ENCODE measurements around the gene CARMIL1. TPM values are rescaled to one million over a fixed set of nuclear protein-coding genes. Genes with fewer than 3 reads are reported as not detected.

Gene CARMIL1
- total RNA-seq, 2 experiments from 2014 or later, result 3.6 to 4.1 TPM

DNA sequence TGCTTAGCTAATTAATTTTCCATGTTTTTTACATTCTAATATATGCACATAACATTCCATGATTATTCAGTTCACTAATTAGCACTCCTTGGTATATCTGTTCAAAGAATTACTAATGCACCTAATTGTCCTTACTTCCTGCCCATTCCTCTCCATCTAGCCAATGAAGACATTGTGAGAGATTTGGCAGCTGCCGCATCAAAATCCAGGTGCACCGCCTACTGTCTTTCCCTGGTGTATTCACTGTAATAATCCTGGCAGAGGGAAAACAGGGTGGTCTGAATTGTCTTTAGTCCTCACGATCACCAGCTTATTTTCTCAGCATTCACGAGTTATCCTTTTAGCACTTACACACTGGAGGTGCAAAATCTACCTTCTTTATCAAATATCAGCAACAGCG is 311.8 kb downstream of the CARMIL1 start:
- ChIA-PET POLR2A (interaction anchor here (1.3 kb wide), 1 partner anchor 9 kb away, joined by 5 read pairs; no protein-coding TSS in a partner anchor), CTCF (interaction anchor here (0.7 to 1.4 kb wide), 6 partner anchors 11 to 325 kb away, joined by 3 to 7 read pairs (median 4); partner anchors contain the start of gene CARMIL1)
- Mint-ChIP-seq H3K36me3 (ENCODE audit: low read depth) (no peaks in the 10 kb centered on the region), H3K27me3 (no peaks in the 10 kb centered on the region), H3K27ac (no peak overlapping the region), H3K4me3 (no peak overlapping the region), H3K4me1 (ENCODE audit: low read depth) (no peaks in the 10 kb centered on the region), H3K9me3 (no peaks in the 10 kb centered on the region)
- ATAC-seq, result no peak
- DNase-seq, result no peak
- intact Hi-C loops (cut with micrococcal nuclease), result no loop called here
- no peak for TF ChIP-seq CTCF (IDR thresholded peaks at IDR 0.05)

DNA sequence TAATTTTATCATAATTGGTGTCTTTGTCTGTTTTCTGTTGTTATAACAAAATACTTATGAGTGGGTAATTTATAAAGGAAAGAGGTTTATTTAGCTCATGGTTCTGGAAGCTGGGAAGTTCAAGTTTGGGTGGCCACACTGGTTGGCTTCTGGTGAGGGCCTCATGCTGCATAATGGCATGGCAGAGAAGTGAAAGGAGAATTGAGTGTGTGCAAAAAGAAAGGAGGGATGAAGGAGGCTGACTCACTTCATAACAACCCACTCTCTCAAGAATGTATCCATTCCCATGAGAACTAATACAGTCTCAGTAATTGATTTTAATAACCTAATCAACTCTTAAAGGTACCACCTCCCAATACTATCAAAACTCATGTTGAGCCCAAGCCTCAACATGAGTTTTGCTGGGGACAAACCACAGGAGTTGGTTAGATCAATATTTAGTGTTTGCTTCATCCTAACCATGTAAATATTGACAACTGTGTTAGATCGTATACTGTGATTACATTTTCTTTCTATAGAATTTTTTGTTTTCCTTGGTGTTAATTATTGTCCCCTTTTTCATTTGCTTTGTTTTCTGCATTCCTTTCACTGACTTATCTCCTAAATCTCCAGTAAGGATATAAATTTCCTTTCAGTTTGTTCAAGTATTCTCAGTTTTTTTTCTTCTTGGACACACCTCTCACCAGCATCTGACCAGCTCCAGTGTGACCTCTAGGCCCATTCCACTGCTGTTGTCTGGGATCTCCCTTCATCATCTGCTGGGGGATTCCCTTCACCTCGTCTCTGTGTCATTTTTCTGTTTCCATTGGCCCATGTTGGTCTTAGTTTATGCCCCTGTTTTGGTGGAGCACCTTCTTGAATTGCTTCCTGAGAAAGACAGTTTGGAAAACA is 318.0 kb downstream of the CARMIL1 start:
- intact Hi-C loops (cut with micrococcal nuclease), result no loop called here
- Mint-ChIP-seq H3K9me3 (no peaks in the 10 kb centered on the region), H3K4me1 (ENCODE audit: low read depth) (peaks cover 7% of the 10 kb centered on the region), H3K27ac (no peak overlapping the region), H3K4me3 (no peak overlapping the region), H3K36me3 (ENCODE audit: low read depth) (no peaks in the 10 kb centered on the region), H3K27me3 (no peaks in the 10 kb centered on the region)
- DNase-seq (no peak), ATAC-seq (no peak)
- no peak for TF ChIP-seq CTCF (IDR thresholded peaks at IDR 0.05)
- CTCF ChIA-PET, result interaction anchor here (2.6 to 5.9 kb wide), 2 partner anchors 332 to 374 kb away, joined by 10 to 37 read pairs; no protein-coding TSS in a partner anchor
- POLR2A ChIA-PET, result no interaction called here

DNA sequence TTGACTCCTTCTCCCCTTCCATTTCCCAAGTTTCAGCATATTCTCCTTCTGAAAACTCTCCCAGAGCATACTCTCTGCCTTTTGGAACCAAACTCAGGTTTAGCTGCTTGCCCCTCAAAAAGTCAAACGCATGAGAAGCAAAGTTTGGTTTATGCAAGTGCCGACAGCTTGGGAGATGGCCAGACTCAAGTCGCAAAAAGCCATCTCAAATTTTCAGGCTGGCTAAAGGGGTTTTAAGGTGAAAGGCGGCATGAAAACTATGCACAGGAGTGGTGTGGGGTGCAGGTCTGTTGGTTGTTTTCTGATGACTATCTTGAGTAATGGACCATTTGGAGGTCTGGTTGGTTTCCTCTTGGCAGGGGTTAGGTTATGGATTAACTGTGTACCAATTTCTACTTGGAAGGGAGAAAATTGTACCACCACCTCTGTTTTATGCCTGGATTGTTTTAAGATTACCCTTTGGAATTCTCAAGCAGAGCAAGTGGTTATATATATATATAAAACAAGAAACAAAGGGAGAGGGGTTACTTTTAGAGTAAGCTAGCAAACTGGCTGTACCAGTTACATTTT is 320.4 kb downstream of the CARMIL1 start:
- no peak for TF ChIP-seq CTCF (IDR thresholded peaks at IDR 0.05)
- POLR2A ChIA-PET, result no interaction called here
- intact Hi-C loops (cut with micrococcal nuclease), result loop anchor here (5.0 kb wide), 2 partner anchors 332 to 377 kb away; no protein-coding TSS in a partner anchor

DNA sequence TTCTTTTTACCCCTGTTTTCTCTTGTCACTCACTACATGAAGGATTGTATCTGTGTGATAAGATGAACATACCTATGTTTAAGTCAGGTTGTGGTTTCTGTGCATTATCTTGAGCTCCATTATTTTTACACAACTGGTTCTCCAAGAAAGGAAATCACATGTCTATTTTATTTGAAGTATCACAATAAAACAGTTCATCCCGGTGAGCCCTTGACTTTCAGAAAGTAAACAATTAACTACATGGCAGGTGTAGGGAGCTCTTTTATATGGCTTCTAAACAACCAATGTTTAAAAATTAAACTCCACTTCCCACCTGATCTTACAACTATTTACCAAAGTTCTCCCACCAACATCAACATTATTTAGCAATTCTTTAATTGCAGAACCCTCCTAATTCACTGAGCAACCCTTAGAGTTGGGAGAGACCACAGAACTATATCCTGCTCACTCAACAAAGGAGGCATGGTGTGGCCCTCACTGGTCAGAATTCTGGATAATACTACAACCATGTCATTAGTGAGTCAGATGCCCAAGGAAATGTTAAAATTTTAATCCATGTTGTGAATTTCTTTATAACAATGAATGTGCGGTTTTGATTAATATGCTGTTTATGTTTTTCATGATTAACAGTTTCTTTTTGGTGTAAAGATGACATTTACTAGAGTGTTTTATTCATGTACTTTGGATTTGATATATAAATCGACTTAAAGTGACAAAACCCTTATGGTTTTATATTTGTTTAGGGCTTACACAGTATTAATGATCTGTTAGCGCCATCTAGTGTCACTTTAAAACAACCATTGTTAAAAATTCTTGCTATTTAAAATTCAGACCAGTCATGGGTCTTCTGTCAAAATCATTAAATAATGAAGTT is 322.9 kb downstream of the CARMIL1 start:
- DNase-seq (no peak), ATAC-seq (no peak)
- ChIA-PET POLR2A (no interaction called here), CTCF (interaction anchor here (0.6 to 5.9 kb wide), 16 partner anchors 9 to 378 kb away, joined by 3 to 37 read pairs (median 5); no protein-coding TSS in a partner anchor)
- H3K27me3 Mint-ChIP-seq, result no peaks in the 10 kb centered on the region
- no peak overlapping the region for H3K4me3 Mint-ChIP-seq
- peaks cover 5% of the 10 kb centered on the region for H3K4me1 Mint-ChIP-seq (ENCODE audit: low read depth)
- no peak overlapping the region for H3K27ac Mint-ChIP-seq
- no peaks in the 10 kb centered on the region for H3K36me3 Mint-ChIP-seq (ENCODE audit: low read depth)
- TF ChIP-seq CTCF (IDR thresholded peaks at IDR 0.05), result peak; percentile 79
- intact Hi-C loops (cut with micrococcal nuclease), result loop anchor here (5.0 kb wide), 2 partner anchors 335 to 380 kb away; no protein-coding TSS in a partner anchor
- H3K9me3 Mint-ChIP-seq, result no peaks in the 10 kb centered on the region

More for the DNA sequence above, 320.4 kb downstream of the CARMIL1 start:
- Mint-ChIP-seq H3K27me3 (no peaks in the 10 kb centered on the region), H3K4me3 (no peak overlapping the region), H3K36me3 (ENCODE audit: low read depth) (no peaks in the 10 kb centered on the region), H3K27ac (no peak overlapping the region), H3K9me3 (no peaks in the 10 kb centered on the region), H3K4me1 (ENCODE audit: low read depth) (peaks cover 7% of the 10 kb centered on the region)
- ATAC-seq (no peak), DNase-seq (no peak)
- CTCF ChIA-PET, result interaction anchor here (1.1 to 5.9 kb wide), 5 partner anchors 43 to 376 kb away, joined by 3 to 37 read pairs (median 5); no protein-coding TSS in a partner anchor

Measured in activated CD8-positive, alpha-beta T cell treated with anti-CD3 and anti-CD28 coated beads for 36 hours (primary cell).